ENCODE measurements around the gene RPH3AL.
"Not testable (repeated sequence)": the region's sequence is repeated elsewhere in the genome, so short reads cannot be mapped to it uniquely, and the experiment has no call there.

RPH3AL gene

DNA sequence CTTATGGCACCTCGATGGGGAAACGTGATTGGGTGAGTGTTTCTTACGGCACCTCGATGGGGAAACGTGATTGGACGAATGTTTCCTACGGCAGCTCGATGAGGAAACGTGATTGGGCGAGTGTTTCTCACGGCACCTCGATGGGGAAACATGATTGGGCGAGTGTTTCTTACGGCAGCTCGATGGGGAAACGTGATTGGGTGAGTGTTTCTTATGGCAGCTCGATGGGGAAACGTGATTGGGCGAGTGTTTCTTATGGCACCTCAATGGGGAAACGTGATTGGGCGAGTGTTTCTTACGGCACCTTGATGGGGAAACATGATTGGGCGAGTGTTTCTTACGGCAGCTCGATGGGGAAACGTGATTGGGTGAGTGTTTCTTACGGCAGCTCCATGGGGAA lies 146.1 kb downstream of the RPH3AL start:
- not testable (repeated sequence) for DNase-seq

DNA sequence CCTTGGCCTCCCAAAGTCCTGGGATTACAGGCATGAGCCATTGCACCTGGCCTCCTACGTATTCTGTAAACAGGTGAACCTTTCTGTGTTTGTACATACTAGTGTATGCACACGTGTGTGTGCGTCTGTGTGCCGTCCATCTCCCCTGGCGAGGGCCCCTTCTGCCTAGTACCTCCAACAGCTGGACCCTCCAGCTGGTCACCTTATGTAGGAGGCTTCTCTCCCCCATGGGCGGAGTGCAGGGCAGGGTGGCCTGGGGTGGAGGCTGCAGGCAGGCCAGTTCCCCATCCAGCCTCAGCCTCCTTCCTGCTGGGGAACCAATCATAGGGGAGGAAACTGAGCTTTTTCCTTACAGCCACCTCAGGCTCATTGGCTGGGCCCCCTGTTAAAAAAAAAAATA lies 146.8 kb downstream of the RPH3AL start:
- DNase-seq, result no peak

DNA sequence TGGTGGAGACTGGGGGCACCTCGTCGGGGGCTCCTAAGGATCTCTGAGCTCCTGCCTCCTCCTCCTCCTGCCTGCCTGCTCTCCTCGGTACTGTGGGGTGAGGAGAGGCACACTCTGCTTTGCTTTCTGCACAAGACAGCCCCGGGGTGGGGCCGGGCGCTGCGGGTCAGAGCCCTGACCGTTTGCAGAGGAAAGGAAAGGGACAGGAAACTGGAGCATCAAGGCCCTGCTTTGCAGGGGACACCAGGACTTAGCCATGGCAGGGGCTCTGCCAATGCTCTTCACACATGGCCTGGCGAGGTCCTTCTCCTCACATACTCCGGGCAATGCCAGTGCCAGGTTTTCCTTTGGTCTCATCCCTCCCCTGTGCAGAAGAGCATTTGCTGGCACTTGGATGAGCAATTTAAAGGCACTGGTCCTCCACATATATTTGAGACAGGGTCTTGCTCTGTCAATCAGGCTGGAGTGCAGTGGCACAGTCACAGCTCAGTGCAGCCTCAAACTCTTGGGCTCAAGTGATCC lies 147.4 kb downstream of the RPH3AL start:
- peak in 1 of 56 donors; percentile 41 for DNase-seq

DNA sequence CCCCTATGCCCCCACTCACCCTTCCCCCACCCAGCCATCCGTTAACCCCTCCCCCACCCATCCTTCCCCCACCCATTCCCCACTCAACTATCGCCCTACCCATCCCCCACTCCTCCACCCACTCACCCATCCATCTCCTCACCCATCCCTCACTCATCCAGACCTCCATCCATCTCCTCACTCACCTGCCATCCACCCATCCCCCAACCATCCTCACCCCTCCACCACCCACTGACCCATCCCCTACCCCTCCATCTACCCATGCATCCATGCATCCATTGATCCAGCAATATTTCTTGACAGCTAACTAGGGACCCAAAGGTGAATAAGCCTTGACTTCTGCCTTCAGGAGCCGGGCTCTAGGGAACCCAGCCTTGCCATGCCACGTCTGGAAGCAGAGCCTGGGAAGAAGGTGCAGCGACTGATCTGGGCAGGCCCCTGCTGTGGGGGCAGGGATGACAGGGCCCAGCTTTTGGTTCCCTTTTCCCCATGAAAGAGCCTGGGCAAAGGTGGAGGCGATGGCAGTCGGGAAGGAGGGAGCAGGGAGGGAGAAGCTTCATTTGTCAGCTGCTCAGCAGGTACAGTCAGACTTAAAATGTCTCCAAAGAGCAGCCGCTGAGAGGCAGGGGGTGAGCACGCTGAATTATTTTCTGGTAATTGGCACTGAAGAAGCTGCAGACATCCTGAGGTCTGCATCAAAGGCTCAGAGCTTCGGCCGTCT lies 148.0 kb downstream of the RPH3AL start:
- DNase-seq, result peak in 4 of 56 donors; percentile 11 to 41 (median 23)

DNA sequence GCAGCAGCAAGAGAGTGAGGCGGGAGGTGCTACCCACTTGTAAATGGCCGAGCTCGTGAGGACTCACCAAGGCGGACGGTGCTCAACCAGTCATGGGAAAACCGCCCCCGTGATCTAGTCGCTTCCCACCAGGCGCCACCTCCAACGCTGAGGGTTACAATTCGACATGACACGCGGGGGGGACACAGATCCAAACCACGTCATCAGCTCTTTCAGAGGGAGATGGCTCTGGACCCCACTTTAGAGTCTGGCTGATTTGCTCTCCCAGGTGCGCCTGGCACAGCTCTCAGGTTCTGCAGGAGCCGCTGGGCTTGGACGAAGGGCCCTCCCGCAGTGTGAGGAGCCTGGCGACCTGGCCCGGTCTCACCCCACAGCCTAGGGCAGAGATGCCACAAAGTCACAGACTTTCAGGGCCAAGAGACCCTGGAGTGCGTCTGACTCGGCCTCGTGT lies 150.1 kb downstream of the RPH3AL start:
- no peak for DNase-seq

DNA sequence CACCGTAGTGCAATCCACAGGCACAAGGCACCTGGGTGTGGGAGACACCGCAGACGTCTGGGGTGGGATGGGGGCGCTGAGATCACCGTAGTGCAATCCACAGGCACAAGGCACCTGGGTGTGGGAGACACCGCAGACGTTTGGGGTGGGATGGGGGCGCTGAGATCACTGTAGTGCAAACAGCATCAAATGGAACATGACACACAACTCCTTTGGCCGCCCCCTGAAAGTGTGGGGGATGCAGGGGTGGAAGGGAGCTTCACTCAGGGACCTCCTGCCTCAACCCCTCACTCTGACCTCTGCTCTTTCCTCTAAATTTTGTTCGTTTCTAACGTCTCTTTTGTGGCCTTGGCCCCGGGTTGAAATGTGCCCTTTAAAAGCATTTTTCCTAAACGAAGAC lies 150.9 kb downstream of the RPH3AL start:
- not testable (repeated sequence) for DNase-seq

DNA sequence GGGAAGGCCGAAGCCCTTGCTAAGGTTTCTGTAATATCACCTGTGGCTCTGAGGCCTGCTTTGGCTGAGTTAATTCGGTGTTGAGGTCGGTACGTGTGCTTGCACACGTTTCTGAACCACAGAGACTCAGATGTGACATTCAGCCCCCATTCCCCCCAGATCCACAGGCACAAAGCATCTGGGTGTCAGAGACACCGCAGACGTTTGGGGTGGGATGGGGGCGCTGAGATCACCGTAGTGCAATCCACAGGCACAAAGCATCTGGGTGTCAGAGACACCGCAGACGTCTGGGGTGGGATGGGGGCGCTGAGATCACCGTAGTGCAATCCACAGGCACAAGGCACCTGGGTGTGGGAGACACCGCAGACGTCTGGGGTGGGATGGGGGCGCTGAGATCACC lies 151.3 kb downstream of the RPH3AL start:
- not testable (repeated sequence) for DNase-seq

DNA sequence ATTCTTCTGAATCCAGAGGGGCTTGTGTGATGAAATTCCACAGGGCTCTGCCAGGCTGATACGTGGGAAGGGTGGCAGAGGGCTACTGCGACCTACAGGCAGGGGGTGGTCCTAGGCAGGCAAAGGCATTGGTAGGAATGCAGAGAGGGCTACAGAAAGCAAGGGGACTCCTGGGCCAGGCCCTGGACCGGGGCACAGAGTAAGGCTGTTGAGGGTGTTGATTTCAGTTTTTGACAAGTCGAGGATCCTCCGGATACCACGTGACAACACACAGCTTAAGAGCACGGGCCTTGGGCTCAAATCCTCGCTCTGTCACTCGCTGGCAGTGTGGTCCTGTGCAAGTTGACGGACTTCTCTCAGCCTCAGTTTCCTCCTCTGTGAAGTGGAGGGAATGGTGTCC lies 152.0 kb downstream of the RPH3AL start:
- DNase-seq, result no peak

DNA sequence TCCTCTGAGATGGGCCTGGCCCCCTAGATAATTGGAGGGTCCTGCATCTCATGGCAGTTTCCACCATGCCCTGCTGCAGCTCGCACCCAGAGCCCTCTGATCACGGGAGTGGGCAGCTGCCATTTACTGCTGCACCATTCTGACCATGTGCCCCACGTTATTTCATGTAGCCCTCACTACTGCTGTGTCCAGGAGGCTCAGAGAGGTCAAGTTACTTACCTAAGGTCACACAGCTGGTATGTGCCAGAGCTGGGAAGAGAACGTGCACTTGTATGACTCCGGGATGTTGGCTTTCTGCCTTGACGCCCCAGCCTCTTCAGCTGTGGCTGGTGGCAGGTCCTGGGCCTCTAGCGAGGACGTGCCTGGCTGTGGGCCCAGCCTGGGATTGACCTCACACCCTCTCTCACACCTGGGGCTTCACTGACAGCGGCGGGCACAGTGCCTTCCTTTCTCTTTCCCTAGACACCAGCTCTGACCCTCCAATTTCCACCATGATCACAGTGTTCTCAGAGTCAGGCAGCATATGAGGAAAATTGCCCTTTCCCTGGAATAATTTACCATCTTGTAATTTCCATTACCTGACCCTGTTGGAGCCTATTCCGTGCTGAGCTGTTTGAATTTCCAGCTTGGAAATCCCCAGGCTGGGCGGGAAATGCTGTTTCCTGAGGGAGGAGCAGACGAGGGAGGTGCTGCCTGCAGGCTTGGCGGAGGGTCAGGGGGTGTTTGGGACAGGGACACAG lies 152.6 kb downstream of the RPH3AL start:
- DNase-seq, result no peak

DNA sequence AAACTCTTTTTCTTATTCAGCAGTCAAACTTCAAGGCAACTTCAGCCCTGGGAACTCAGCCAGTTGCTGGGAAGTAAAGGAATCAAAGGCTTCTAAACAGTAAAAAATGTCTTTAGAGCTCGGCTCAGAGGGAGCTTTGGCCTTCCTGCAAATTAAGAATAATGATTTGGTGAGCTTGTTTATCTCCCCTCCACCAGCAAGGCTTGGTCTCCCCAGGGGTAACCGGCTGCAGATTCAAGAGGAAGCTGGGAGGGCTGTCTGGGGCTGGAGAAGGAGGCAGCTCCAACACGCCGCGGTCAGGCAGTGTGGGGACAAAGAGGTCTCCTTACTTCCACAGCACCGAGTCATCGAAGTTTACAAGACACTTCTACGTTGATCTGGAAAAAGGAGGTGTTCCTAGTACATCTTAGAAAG lies 153.4 kb downstream of the RPH3AL start:
- DNase-seq, result peak in 8 of 56 donors; percentile 10 to 54 (median 16)

DNA sequence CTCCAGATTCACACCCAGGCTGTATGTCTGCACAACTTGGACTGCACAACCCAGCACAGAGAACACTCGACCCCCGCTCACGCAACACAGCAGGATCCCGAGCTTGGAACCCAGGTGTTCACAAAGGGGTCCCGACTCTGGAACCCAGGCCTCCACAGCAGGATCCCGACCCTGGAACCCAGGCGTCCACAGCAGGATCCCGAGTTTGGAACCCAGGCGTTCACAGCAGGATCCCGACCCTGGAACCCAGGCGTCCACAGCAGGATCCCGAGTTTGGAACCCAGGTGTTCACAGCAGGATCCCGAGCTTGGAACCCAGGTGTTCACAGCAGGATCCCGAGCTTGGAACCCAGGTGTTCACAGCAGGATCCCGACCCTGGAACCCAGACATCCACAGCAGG lies 154.4 kb downstream of the RPH3AL start:
- DNase-seq, result not testable (repeated sequence)

DNA sequence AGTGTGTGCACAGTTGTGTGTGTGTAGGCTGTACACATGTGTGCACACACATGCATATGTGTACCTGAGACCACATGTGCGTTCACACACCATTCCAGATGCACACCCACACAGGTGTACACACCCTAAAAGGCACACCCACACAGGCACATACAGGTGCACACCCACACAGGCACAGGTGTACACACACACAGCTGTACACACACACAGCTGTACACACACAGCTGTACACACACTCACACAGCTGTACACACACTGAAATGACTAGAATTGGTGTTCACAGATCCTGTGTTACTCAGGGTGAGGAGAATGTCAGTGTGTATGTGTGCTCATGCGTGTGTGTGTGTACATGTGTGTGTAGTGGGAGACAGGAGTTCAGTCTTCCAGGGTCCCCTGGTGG lies 155.3 kb downstream of the RPH3AL start:
- DNase-seq, result no peak

DNA sequence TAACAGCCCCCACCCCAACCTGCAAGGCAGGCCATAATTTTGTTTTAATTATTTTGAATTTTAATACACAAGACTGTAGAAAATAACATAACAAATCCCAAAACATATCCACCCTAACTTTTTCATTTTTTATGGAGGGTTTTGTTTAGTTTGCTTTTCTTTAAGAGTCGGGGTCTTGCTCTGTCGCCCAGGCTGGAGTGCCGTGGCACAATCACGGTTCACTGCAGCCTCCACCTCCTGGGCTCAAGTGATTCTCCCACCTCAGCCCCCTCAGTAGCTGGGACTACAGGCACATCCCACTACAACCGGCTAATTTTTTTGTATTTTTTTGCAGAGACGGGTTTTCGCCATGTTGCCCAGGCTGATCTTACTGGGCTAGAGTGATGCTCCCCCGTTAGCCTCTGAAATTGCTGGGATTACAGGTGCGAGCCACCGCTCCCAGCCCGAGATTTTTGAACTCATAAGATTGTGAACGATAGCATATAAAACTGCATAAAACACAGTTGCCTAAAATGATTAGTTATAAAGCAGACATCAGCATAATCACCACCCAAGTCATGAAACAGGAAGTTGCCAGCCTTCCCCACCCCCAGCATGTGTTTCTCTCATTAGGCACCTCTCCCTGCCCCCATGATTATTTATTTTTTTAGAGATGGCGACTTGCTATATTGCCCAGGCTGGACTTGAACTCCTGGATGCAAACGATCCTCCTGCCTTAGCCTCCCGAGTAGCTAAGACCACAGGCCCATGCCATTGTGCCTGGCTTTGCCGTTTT lies 157.6 kb downstream of the RPH3AL start:
- DNase-seq, result no peak

DNA sequence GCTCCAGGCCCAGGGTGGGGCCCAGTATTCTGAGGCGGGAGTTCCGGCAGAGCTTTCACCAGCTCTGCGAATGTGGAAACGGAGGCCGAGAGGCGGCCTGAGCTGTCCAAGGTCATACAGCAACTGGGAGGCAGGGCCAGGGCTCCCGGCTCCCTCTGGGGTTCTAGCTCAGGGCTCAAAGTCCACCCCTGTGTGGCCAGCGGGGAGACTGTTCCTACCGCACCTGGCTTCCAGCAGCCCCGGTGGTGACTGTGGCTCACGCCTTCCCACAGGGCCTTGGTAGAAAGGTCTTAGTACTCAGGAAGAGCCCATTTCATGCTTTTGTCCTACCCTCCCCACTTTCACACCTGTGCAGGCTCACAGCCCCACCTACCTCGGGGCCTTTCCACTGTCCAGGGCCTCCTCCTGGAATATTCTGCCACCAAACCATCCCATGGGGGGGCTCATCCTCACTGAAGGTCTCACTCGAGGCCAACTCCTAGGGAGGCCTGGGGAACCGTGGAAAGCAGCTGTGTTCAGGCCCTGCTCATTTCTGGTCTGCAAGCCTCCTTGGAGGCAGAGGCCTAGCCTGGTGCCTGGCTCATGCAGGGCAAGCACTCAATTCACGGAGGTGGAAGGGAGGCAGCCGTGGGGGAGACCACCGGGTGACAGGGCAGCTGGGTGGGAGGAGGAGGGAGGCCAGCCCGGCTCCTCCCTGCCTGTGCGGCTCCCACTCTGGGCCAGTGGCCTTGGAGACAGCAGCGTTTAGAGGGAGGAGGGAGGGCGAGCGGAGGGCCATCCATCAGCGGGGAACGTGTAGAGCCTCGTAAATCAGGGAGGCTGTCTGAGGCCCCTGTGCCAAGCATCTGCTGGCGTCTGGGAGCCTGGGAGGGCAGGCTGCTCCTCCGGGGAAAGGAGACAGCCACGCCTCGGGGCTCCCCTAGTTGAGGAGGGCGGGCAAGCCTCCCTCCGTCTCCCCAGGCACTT lies 158.5 kb downstream of the RPH3AL start:
- peak in 15 of 56 donors; percentile 13 to 58 (median 39) for DNase-seq

DNA sequence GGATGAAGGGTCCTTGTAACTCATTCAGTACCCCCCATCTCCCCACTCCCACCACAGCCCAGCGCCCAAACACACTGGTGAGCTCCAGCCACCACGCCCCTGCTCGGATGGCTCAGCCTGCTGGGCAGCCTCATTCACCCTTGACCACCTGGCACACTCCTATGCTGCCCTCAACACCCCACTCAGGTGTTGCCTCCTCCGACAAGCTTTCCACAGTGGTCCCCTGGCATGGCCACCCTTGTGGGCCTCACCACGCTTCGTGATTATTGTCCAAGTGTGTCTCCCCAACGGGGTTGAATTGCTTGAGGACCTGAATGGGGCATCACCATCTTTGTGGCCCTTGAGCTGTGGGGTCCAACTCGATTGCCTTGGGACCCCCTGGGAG lies 159.2 kb downstream of the RPH3AL start:
- DNase-seq, result no peak

DNA sequence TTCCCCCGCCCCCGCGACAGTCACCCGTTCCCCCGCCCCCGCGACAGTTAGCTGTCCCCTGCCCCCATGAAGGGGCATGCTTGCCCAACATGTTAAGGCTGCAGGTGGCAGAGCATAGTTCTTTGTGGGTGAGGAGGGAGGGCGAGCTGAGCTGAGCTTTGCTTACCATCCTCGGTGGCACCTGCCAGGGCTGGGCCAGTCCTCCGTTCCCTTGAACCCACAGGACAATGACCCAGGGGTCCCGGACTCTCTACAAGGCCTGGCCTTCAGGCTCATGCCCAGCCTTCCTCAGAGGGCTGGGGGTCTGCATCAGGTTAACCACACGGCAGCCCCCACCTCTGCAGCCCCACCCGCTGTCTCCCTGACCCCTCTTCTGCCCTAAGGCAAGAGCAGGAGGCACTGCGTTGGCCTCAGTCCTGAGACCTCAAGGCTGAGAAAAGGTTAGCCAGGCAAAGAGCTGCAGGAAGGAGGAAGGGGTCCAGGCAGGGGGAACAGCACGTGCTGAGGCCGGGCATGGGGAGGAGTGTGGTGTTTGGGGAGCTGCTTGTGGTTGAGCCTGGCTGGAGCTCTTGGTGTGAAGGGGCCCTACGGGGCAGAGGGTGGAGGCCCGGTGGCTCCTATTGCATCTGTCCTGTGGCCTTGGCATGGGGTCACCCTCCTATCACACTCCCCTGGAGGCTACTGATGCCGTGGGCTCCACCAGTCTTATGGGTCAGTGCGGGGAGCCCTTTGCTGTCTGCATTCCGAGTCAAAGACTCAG lies 159.8 kb downstream of the RPH3AL start:
- no peak for DNase-seq

DNA sequence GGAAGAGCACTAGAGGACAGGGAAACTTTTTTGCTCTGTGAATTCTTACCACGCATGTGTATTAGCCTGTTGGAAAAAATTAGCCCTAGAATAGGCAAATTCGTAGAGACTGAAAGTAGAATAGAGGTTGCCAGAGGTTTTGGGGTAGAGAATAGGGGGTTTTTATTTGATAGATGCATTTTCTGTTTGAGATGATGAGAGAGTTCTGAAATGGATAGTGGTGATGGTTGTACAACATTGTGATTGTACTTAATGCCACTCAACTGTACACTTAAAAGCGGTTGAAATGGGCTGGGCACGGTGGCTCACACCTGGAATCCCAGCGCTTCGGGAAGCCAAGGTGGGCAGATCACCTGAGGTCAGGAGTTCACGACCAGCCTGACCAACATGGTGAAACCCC lies 163.2 kb downstream of the RPH3AL start:
- DNase-seq, result no peak

DNA sequence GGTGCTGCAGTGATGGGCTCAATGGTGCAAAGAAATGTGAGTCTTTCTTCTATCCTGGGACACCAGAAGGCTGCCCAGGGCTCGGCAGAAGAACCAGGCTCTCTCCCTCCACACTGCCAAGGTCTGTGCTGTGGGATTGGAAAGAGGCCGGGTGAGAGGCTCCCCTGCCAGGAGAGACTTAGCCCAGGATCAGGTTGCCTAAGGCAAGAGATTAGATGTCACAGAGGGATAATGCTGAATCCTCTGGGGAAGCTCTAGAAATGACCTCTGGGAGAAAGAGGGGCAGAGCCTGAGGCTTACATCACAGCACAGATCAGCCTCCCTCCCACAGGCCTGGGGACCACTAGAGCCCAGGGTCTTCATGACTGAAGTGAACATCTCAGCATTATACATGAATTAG lies 165.5 kb downstream of the RPH3AL start:
- no peak for DNase-seq

DNA sequence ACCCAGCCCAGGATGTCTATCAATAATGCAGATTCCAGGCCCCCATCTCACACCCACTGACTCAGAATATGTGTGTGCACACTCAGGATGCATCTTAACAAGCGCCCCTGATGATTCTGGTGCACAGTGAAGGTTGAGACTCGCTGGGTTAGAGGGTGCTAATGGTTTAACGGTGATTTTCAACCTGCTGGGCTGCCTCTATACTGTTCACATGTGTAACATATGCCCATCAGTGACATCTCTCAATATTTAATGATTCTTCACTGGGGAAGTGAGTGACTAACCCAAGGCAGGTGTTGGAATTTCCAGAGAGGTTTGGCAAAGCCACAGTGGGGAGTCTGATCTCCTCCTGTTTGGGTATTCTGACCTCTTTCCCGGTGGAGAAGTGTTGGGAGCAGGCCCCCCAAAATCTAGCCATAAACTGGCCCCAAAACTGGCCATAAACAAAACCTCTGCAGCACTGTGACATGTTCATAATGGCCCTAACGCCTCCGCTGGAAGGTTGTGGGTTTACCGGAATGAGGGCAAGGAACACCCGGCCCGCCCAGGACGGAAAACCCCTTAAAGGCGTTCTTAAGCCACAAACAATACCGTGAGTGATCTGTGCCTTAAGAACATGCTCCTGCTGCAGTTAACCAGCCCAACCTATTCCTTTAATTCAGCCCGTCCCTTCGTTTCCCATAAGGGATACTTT lies 167.0 kb downstream of the RPH3AL start:
- DNase-seq, result no peak
